HuH-7.5 (cell line): ENCODE measurements around the gene FRMD8.

ENCODE experiments used
- DNase-seq: peaks from one replicate; pipeline ENCODE4 v3.0.0; 2011; ENCODE audit warnings: low spot score

The FRMD8 gene

DNA sequence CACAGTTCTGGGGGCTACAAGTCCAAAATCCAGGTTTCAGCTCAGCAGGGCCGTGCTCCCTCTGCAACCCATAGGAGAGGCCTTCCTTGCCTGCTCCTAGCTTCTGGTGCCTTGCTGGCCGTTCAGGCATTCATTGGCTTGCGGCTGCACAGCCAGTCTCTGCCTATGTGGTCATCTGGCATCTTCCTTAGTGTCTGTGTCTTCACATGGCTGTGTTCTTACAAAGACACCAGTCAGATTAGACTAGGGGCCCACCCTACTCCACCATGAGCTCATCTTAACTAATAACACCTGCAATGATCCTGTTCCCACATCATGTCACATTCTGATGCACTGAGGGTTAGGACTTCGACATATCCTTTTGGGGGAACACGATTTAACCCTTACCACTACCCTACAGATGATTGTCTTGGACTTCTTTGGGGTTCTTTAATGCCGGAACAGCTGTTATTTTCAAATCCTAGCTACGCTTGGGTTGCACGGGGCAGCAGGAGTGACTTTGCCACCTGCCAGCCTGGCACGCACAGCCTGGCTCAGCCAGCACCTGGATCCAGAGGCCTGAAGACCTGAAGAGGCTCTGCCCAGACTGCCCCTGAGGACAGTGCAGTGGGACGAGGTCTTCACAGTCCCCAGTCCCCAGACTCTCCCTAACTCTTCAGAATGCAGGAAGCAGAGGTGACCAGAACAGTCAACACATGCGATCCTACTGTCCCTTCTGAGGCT, 28.5 kb downstream of the FRMD8 start:
- no peak for DNase-seq

- no peak for DNase-seq
Measured at GRCh38 chr11:65415499-65416340, 29.3 kb downstream of the FRMD8 start.

DNA sequence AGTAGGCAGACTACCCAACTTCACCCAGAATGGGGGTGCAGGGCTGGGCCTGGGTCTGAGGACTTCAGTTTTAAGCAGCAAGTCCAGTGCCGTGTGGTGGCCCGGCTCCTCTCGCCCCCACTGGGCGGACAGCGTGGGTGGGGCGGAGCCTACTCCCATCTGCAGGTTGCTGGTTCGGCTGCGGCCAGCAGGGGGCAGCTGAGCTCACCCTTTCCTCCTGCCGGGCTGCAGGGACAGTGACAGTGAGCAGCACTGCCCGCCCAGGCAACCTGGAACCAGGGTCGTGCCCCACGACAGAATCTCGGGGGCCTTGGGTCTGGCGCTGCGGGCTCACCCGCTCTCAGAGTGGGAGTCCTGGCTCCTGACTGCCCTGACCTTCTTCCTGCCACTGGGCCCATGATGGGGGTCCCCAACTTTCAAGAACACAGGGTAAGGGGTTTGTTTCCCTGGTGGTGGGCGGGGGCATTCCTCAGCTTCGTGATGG, 29.9 kb downstream of the FRMD8 start:
- peak; percentile 81 for DNase-seq

GRCh38 chr11:65416841-65417701, 30.6 kb downstream of the FRMD8 start:
- no peak for DNase-seq

- no peak for DNase-seq
Measured at GRCh38 chr11:65417702-65418430, 31.4 kb downstream of the FRMD8 start.

DNA sequence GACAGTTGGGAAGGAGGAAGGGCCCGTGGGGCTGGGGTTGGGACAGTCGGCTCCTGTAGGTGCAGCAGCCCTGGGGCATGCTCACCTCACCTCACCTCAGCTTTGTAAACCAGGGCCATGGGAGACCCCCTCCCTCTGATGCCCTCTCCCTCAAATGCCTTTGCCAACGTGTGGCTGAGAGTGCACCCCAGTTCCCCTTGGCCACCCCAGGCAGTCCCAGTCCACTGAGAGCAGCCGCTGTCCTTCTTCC, 31.9 kb downstream of the FRMD8 start:
- peak; percentile 62 for DNase-seq

DNA sequence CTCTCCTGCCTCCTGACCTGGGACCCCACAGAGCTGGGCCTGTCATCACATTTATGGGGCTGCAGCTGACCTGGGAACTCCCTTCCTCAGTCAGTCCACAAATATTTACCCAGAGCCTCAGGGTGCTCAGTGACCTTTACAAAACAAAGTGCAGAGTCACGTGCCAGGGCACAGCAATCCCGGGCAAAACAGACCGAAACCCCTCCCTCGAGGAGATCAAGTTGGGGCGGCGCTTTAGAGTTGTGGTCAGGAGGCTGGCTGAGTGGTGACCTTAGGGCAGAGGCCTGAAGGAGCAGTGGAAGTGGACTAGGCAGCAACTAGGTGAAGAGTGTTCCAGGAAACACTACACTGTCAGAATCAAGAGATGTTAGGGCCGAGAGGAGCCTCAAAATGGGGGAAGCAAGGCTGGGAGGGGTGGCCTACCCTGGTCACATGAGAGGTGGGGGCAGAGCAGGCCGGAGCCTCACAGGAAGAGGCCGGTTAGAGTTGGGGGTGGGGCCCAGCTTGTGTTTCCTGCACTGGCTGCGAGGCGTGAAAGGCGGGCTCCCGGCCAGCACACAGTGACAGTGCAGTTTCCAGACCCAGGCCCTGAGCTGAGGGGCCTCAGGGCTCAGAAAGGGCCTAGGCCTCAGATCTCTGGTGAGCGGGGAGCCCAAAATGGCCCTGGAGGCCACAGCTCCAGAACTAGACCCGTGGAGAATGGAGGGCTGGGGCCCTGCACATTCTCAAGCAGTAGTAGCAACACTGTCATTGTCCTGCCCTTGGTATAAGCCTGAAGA, 32.4 kb downstream of the FRMD8 start:
- DNase-seq = peak; percentile 84

- DNase-seq = no peak
Measured at GRCh38 chr11:65419460-65419771, 33.0 kb downstream of the FRMD8 start.

DNA sequence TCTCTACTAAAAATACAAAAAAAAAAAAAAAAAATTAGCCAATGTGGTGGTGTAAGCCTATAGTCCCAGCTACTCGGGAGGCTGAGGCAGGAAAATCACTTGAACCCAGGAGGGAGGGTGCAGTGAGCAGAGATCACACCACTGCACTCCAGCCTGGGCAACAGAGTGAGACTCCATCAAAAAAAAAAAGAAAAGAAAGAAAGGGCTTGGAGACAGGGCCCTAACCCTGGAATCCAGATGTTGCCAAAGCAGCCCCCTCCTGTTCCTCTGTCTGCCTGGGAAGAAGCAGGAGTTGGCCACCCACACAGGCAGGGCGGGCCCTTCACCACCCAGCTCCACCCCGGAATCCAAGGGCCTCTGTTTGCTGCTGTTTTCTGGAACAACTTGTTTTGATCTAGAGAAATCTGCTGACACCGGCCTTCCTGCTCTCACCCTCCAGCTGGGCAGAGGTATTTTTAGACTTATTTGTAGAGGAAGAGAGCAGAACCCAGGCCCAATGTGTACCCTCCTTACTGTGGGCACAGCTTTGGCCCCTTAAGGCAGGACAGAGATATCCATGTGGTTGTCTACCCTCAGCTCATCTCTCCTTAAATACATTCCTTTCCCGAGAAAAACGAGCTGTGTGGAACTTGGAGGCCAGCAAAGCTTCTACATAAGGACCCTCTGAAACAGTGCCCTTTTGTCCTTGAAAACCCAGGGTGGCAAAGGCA, 33.5 kb downstream of the FRMD8 start:
- DNase-seq = peak; percentile 41

DNA sequence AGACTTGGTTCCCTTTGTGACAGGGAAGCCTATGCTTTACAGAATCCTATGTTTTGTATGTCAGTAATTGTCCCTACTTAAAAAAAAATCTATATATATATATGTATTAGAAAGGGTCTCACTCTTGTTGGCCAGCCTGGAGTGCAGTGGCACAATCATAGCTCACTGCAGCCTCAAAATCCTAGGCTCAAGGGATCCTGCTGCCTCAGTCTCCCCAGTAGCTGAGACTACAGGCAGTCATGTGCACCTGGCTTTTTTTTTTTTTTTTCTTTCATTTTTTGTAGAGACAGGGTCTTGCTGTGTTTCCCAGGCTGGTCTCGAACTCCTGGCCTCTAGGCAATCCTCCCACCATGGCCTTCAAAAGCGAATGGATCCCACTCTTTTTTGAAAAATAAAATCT, 34.1 kb downstream of the FRMD8 start:
- no peak for DNase-seq

- peak; percentile 45 for DNase-seq
Measured at GRCh38 chr11:65420979-65421793, 34.7 kb downstream of the FRMD8 start.

DNA sequence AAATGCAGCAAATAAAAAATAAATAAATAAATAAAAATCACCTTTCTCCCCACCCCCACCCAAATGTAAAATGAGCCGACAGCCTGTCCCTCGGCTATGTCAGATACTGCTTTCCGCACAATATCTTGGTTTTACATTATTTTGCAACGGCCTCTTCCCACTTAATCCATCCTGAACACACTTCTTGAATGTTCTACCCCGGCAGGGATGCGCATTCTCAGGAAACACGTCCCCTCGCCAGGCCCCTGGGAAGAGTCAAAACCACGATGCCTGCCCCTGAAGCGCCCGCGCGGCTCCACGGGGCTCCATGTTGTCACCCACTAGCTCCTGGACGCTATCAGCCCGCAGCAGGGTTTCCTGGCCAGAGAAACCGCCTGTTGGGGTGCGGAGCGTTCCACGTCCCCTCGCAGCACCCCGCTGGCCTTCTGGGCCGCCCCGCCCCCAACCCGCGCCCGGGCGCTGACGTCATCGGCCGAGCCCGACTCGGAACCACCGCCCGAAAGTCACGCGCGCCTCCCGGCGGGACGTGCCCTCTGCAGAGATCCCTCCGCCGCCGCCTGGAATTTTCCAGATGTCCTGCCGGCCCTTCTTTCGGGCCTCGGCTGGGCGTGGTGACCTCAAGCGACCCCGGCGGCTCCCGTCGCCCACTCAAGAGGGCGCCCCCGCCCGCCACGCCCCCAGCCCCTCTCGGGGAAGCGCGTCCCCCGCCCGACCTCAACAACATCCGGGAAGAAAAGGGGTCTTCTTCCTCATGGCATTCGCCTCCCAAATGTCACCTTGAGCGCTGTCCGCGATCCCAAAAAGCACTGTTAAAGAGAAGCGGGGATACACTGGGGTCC, 35.6 kb downstream of the FRMD8 start:
- DNase-seq = peak; percentile 57

GRCh38 chr11:65422633-65423515, 36.4 kb downstream of the FRMD8 start, which contains the start of gene NEAT1:
TSS of gene NEAT1 (plus strand) at chr11:65422798.
- DNase-seq = peak; percentile 58

DNA sequence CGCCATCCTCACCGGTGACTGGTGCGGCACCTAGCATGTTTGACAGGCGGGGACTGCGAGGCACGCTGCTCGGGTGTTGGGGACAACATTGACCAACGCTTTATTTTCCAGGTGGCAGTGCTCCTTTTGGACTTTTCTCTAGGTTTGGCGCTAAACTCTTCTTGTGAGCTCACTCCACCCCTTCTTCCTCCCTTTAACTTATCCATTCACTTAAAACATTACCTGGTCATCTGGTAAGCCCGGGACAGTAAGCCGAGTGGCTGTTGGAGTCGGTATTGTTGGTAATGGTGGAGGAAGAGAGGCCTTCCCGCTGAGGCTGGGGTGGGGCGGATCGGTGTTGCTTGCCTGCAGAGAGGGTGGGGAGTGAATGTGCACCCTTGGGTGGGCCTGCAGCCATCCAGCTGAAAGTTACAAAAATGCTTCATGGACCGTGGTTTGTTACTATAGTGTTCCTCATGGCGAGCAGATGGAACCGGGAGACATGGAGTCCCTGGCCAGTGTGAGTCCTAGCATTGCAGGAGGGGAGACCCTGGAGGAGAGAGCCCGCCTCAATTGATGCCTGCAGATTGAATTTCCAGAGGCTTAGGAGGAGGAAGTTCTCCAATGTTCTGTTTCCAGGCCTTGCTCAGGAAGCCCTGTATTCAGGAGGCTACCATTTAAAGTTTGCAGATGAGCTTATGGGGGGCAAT, 37.2 kb downstream of the FRMD8 start:
- DNase-seq = no peak

DNA sequence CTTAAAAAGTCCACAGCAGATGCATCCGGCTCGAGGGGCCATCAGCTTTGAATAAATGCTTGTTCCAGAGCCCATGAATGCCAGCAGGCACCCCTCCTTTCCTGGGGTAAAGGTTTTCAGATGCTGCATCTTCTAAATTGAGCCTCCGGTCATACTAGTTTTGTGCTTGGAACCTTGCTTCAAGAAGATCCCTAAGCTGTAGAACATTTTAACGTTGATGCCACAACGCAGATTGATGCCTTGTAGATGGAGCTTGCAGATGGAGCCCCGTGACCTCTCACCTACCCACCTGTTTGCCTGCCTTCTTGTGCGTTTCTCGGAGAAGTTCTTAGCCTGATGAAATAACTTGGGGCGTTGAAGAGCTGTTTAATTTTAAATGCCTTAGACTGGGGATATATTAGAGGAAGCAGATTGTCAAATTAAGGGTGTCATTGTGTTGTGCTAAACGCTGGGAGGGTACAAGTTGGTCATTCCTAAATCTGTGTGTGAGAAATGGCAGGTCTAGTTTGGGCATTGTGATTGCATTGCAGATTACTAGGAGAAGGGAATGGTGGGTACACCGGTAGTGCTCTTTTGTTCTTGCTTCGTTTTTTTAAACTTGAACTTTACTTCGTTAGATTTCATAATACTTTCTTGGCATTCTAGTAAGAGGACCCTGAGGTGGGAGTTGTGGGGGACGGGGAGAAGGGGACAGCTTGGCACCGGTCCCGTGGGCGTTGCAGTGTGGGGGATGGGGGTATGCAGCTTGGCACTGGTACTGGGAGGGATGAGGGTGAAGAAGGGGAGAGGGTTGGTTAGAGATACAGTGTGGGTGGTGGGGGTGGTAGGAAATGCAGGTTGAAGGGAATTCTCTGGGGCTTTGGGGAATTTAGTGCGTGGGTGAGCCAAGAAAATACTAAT, 38.0 kb downstream of the FRMD8 start:
- no peak for DNase-seq
